GM21825 (cell line): ENCODE data around the gene SCAP.

Source experiments
- ATAC-seq: cut with Tn5 transposase; IDR thresholded peaks from one replicate; pipeline ENCODE4 v1.9.1; 2021; ENCODE audit warnings: mild to moderate bottlenecking, moderate library complexity; ENCODE audit not compliant: unreplicated experiment

SCAP gene

GRCh38 chr3:47432673-47433072 lies 43.1 kb downstream of the SCAP start:
- no peak for ATAC-seq

DNA sequence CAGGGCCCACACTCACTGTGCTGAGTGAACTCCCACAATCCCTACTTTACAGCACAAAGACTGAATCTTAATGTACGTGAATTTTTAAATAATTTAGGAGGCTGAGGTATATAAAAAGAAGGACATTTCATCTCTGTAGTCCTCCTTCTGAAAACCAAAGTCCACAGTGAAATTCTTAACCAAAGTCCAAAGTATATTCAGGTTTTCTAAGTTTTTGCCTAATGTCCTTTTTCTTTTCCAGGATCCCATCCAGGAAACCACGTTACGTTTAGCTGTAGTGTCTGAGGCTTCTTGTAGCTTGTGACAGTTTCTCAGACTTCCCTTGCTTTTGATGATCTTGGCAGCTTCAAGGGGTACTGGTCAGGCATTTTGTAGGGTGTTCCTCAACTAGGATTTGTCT lies 44.5 kb downstream of the SCAP start:
- ATAC-seq, result no peak

- no peak for ATAC-seq
Measured at GRCh38 chr3:47430606-47431005, 45.1 kb downstream of the SCAP start.

- no peak for ATAC-seq
Measured at GRCh38 chr3:47429476-47430270, 46.1 kb downstream of the SCAP start.

DNA sequence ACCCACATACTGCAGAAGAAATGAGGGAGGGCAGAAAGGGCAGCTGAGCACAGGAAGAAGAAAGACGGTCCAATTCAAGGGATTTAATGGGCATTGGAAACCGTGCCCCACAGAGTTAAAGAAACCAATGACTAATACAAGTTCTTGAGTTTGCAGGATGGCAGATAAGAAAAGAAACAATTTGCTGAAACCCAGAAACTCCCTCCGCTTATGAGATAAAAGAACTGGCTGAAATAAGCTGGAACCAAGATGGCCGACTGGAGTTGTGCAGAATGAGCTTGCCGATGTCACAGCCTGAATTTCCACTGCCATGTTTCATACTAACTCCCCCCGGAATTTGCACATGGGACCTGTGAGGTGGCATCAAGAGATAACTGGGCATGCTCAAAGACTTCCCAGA lies 47.1 kb downstream of the SCAP start:
- no peak for ATAC-seq

DNA sequence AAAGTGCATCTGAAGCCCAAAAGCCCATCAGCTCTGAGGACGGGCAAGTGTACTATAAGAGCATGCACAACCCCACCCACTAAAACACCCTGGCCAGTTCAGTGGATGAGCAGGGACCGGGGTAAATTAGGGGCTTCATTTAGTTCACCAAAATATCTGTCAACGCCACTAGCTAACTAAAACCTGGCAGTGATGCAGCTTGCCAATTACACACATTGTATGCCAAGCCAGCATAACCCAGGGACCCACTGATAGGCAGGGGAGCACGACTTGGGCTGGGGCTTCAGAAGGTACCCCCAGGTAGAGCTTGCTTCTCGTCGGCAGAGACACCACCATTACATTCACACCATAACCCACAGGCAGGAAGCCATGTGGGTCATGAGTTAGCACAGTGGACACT lies 47.9 kb downstream of the SCAP start:
- no peak for ATAC-seq

GRCh38 chr3:47425959-47426358 lies 49.8 kb downstream of the SCAP start:
- no peak for ATAC-seq

DNA sequence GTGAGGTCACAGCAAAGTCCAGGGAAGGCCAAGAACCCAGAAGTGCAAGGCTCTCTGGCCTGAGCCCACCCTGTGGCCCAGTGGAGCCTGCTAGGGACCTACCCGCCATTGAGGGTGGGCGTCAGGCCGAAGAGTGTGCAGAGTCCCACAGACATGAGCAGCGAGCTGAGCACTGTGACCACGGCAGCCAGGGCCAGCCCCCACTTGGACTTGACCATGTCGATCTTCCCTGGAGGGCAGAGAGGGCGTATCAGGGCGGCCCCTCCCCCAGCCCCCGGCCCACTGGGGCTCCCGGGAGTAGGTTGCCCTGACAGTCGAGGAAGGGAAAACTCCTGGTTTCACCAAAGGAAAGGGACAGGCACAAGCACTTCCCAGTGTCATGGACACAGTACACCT lies 50.4 kb downstream of the SCAP start:
- ATAC-seq, result no peak

GRCh38 chr3:47424434-47425382 lies 51.0 kb downstream of the SCAP start:
- no peak for ATAC-seq

- ATAC-seq, result no peak
Measured at GRCh38 chr3:47423548-47424145, 52.1 kb downstream of the SCAP start.

GRCh38 chr3:47422743-47423142 lies 53.0 kb downstream of the SCAP start:
- ATAC-seq, result no peak

- ATAC-seq, result no peak
Measured at GRCh38 chr3:47421741-47422649, 53.7 kb downstream of the SCAP start.

- peak; percentile 65 for ATAC-seq
Measured at GRCh38 chr3:47420511-47421484, 54.9 kb downstream of the SCAP start.

DNA sequence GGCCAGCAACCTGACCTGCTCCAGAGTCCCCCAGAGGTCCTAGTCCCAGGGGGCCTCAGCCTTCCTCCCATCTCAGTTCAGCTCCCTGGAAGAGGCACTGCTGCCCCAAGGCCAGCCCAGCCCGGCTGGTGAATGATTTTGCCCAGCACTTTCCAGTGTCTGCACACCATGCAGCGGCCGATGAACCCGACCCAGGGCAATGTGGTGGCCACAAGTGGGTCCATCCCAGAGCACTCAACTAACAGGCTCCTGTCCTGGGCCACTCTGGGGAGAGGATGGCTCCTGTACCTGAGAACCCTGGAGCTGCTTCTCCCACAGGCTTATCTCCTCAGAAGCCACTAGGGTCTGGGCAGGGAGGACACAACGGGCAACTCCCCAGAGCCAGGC lies 55.7 kb downstream of the SCAP start:
- ATAC-seq, result no peak

- no peak for ATAC-seq
Measured at GRCh38 chr3:47419083-47420043, 56.4 kb downstream of the SCAP start.

- ATAC-seq, result no peak
Measured at GRCh38 chr3:47418167-47419082, 57.3 kb downstream of the SCAP start.

- ATAC-seq, result no peak
Measured at GRCh38 chr3:47416041-47416440, 59.7 kb downstream of the SCAP start.
